A549 (cell line): ENCODE results near the gene DLGAP1. TPM values are rescaled to one million over a fixed set of nuclear protein-coding genes. Genes with fewer than 3 reads are reported as not detected.

Source experiments
- ATAC-seq, 2 experiments: fragments of 200-7000 bp in 1 of 2; fragments of >200 bp in 1 of 2; cut with Nextera tagmentation in 1 of 2; cut with Tn5 transposase in 1 of 2; 3 replicates each; pipeline versions ENCODE4 v1.8.0 to v1.9.1; 2018 to 2020; ENCODE audit warnings: mild to moderate bottlenecking in 1 of 2, moderate library complexity in 1 of 2
- CTCF ChIA-PET: fragments of 300-600 bp; sonication (Branson Sonifier 250); formaldehyde crosslinking; extraction: SDS; loops from one replicate; lab custom pipeline; 2021; ENCODE audit warnings: antibody characterized with exemption, inconsistent platforms; lab: Yijun Ruan, JAX
- POLR2A ChIA-PET: fragments of 350-600 bp; formaldehyde crosslinking; extraction: SDS; loops from one replicate; lab custom pipeline; 2021; ENCODE audit warnings: antibody characterized with exemption, inconsistent platforms; lab: Yijun Ruan, JAX
- DNase-seq, 2 experiments: peaks; one replicate each; pipeline versions ENCODE4 v3.0.0 to v3.0.0-alpha.2; 2011 to 2016; ENCODE audit warnings: low read depth in 1 of 2, low spot score in 1 of 2
- FAIRE-seq: peaks from 2 replicates; lab custom pipeline; 2011; peaks lifted over from hg19 to GRCh38; lab: Jason Lieb, UNC
- H3K27ac ChIP-seq, 2 experiments: fragments of >200 bp; sonication (Bioruptor Twin); formaldehyde crosslinking; 3 replicates each; pipeline ENCODE4 v1.5.1; 2016 to 2017
- H3K4me1 ChIP-seq: fragments of >200 bp; sonication (Bioruptor Twin); formaldehyde crosslinking; 3 replicates; pipeline ENCODE4 v1.6.1; 2016
- H3K4me2 ChIP-seq: fragments of >200 bp; sonication (Bioruptor Twin); formaldehyde crosslinking; 3 replicates; pipeline ENCODE4 v1.6.1; 2016
- H3K4me3 ChIP-seq: fragments of >200 bp; sonication (Bioruptor Twin); formaldehyde crosslinking; 3 replicates; pipeline ENCODE4 v1.5.1; 2016
- H3K9me3 ChIP-seq: fragments of >200 bp; sonication (Bioruptor Twin); formaldehyde crosslinking; 3 replicates; pipeline ENCODE4 v1.6.1; 2016
- BHLHE40 ChIP-seq: IDR thresholded peaks from 2 replicates; pipeline ENCODE4 v1.6.1; 2012; ENCODE audit warnings: low read depth, low read length, inconsistent platforms
- CBX8 ChIP-seq: fragments of 200-600 bp; sonication (generic); IDR thresholded peaks from 2 replicates; pipeline ENCODE4 v1.6.1; 2016
- CEBPB ChIP-seq, 2 experiments: fragments of >200 bp in 1 of 2; sonication (Bioruptor Twin) in 1 of 2; formaldehyde crosslinking in 1 of 2; IDR thresholded peaks; 2 replicates each; pipeline ENCODE4 v1.6.1; 2012 to 2016
- CHD2 ChIP-seq: fragments of 150-350 bp; IDR thresholded peaks from 2 replicates; pipeline ENCODE4 v1.6.1; 2014; ENCODE audit warnings: low read length; ENCODE audit not compliant: partially characterized antibody
- E2F6 ChIP-seq: IDR thresholded peaks from 2 replicates; pipeline ENCODE4 v1.6.1; 2012; ENCODE audit warnings: low read depth, borderline replicate concordance
- EHF ChIP-seq: fragments of 250-450 bp; sonication (Bioruptor Pico); IDR thresholded peaks from 2 replicates; pipeline ENCODE4 v1.5.0; 2020; ENCODE audit warnings: mild to moderate bottlenecking
- FOSB ChIP-seq: fragments of 250-450 bp; sonication (Bioruptor Pico); IDR thresholded peaks from 2 replicates; pipeline ENCODE4 v1.5.0; 2020; ENCODE audit warnings: mild to moderate bottlenecking, moderate library complexity
- HDAC2 ChIP-seq: fragments of 200-600 bp; sonication (generic); IDR thresholded peaks from 2 replicates; pipeline ENCODE4 v1.6.1; 2016
- HOXA7 ChIP-seq: fragments of 250-450 bp; sonication (Bioruptor Pico); IDR thresholded peaks from 2 replicates; pipeline ENCODE4 v1.5.0; 2020; ENCODE audit warnings: mild to moderate bottlenecking, moderate library complexity
- JUN ChIP-seq, 2 experiments: fragments of >200 bp; sonication (Bioruptor Twin); formaldehyde crosslinking; IDR thresholded peaks; 2 replicates in 1 of 2; 3 replicates in 1 of 2; pipeline ENCODE4 v1.6.1; 2016 to 2017
- JUNB ChIP-seq: fragments of >200 bp; sonication (Bioruptor Twin); formaldehyde crosslinking; IDR thresholded peaks from 2 replicates; pipeline ENCODE4 v1.6.1; 2016
- KDM5A ChIP-seq: fragments of 200-600 bp; sonication (generic); IDR thresholded peaks from 2 replicates; pipeline ENCODE4 v1.6.1; 2016; ENCODE audit warnings: antibody characterized with exemption, mild to moderate bottlenecking
- MAX ChIP-seq: IDR thresholded peaks from 2 replicates; pipeline ENCODE4 v1.6.1; 2012
- MAZ ChIP-seq: fragments of 150-350 bp; IDR thresholded peaks from 2 replicates; pipeline ENCODE4 v1.6.1; 2014; ENCODE audit warnings: antibody characterized with exemption, low read depth, low read length, borderline replicate concordance
- MYC ChIP-seq: IDR thresholded peaks from 2 replicates; pipeline ENCODE4 v1.6.1; 2012; ENCODE audit warnings: mild to moderate bottlenecking, inconsistent platforms, low read length, improper control_type of control experiment, borderline replicate concordance
- NFE2L2 ChIP-seq: fragments of 150-350 bp; conservative IDR thresholded peaks from 2 replicates; pipeline ENCODE4 v1.6.1; 2014; ENCODE audit warnings: low read length
- POLR2AphosphoS2 ChIP-seq: conservative IDR thresholded peaks from 2 replicates; pipeline ENCODE4 v1.6.1; 2012; ENCODE audit warnings: low read length, improper control_type of control experiment, inconsistent platforms
- RCOR1 ChIP-seq: fragments of 150-350 bp; IDR thresholded peaks from 2 replicates; pipeline ENCODE4 v1.6.1; 2014; ENCODE audit warnings: antibody characterized with exemption, low read length, low read depth
- REST ChIP-seq: fragments of 200-600 bp; sonication (generic); IDR thresholded peaks from 2 replicates; pipeline ENCODE4 v1.6.1; 2016; ENCODE audit warnings: antibody characterized with exemption, mild to moderate bottlenecking, moderate library complexity
- RNF2 ChIP-seq: fragments of 200-600 bp; sonication (generic); IDR thresholded peaks from 2 replicates; pipeline ENCODE4 v1.6.1; 2016; ENCODE audit warnings: low read depth, mild to moderate bottlenecking, antibody characterized with exemption, moderate library complexity, borderline replicate concordance
- TFCP2L1 ChIP-seq: fragments of 250-450 bp; sonication (Bioruptor Pico); IDR thresholded peaks from 2 replicates; pipeline ENCODE4 v1.5.0; 2021; ENCODE audit warnings: mild to moderate bottlenecking
- ZC3H11A ChIP-seq: fragments of 450-650 bp; IDR thresholded peaks from 2 replicates; pipeline ENCODE4 v1.6.1; 2014; ENCODE audit warnings: antibody characterized with exemption, mild to moderate bottlenecking
- WGBS: methylation state at CpG from one replicate; pipeline ENCODE4 v1.1.6; 2017; ENCODE audit errors: missing lambda C conversion rate; 5-methylcytosine and 5-hydroxymethylcytosine counted together
- polyA plus RNA-seq, 4 experiments: library from polyadenylated mRNA; depleted of rRNA in 3 of 4; stranded (reverse); fragments of >200 nt; fragmentation: RNase III in 1 of 4; extraction: RNeasy Plus Mini Kit Qiagen cat#74134 plus additional on column Dnase treatment in 1 of 4; gene quantifications; 2 replicates in 3 of 4; 3 replicates in 1 of 4; pipeline ENCODE4 v1.2.3, GENCODE V29; 2011 to 2017
- TF ChIP-seq, protein P1 (sequence below): fragments of 250-450 bp; sonication (Bioruptor Pico); IDR thresholded peaks from 2 replicates; pipeline ENCODE4 v1.5.0; 2020; ENCODE audit warnings: low read depth, mild to moderate bottlenecking, moderate library complexity
- TF ChIP-seq, protein P2 (sequence below): fragments of 250-450 bp; sonication (Bioruptor Pico); IDR thresholded peaks from 2 replicates; pipeline ENCODE4 v1.5.0; 2021; ENCODE audit warnings: mild to moderate bottlenecking, moderate library complexity, borderline replicate concordance

Gene DLGAP1
- polyA plus RNA-seq, 2 of the 4 experiments (the other 2 are of a cell fraction) = 0.04 to 0.12 TPM

DNA sequence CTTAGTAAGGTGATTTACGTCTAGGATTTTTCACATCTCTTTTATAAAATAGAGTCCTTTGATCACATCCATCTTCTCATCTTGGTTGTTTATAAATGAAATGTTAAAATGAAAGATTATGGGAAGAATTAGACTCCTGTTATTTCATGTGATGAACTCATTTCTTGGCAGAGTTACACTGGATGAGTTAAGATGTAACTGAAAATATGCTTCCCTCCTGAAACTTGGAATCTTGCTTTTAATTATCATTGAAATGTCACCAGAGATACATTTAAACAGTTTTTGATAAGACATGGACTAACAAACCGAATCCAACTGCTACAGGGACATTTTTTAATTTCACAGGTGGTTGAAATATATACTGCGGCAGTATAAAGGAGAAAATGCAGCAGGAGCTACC lies 274.0 kb downstream of the DLGAP1 start (continued):
- TF ChIP-seq REST (no peak), RCOR1 (no peak), FOSB (CRISPR knock-in tag) (no peak)
- TF ChIP-seq, protein P1, sequence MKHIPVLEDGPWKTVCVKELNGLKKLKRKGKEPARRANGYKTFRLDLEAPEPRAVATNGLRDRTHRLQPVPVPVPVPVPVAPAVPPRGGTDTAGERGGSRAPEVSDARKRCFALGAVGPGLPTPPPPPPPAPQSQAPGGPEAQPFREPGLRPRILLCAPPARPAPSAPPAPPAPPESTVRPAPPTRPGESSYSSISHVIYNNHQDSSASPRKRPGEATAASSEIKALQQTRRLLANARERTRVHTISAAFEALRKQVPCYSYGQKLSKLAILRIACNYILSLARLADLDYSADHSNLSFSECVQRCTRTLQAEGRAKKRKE (CRISPR knock-in tag) = no peak

- WGBS = 29% methylated on average over 6 of the region's 6 CpGs
- ATAC-seq (no peak), FAIRE-seq (no peak), DNase-seq (no peak)
- Histone ChIP-seq H3K4me1 (no peaks in the 10 kb centered on the region), H3K4me2 (no peak overlapping the region), H3K9me3 (no peaks in the 10 kb centered on the region), H3K4me3 (no peak overlapping the region), H3K27ac (no peak overlapping the region)
- no peak for TF ChIP-seq MAX
- TF ChIP-seq RNF2 = no peak
- TF ChIP-seq MAZ = no peak
- no peak for TF ChIP-seq REST
- no peak for TF ChIP-seq ZC3H11A
- no peak for TF ChIP-seq FOSB (CRISPR knock-in tag)
- TF ChIP-seq E2F6 = no peak
- TF ChIP-seq HOXA7 = no peak
- TF ChIP-seq JUN (IDR thresholded peaks at IDR 0.05) = no peak
- TF ChIP-seq CBX8 = no peak
- CTCF ChIA-PET = interaction anchor here (1.3 kb wide), 1 partner anchor 10 kb away, joined by 4 read pairs; no protein-coding TSS in a partner anchor
- POLR2A ChIA-PET = no interaction called here
Observed at GRCh38 chr18:4172196-4173100, 282.7 kb downstream of the DLGAP1 start.

DNA sequence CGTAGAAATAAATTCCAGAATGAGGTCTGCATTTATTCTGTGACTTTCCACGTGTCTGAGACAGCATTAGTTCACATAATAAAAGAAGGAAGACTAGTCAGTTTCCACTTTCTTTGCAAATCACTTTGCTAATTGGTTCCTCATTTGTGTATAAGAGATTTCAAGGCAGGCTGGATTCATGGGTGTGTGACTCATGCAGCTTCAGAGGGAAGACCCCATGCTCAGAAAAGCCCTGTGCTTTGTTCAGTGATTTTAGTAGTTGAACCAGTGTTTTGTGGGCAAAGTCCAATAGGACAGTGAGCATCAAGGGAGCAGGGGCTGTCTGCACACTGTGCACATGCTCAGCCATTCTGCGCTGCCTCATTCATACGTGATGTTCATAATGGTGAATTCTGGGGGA lies 297.8 kb downstream of the DLGAP1 start:
- no peak for FAIRE-seq
- POLR2A ChIA-PET = no interaction called here
- CTCF ChIA-PET = no interaction called here
- WGBS = 4% methylated on average over 4 of the region's 4 CpGs
- Histone ChIP-seq H3K4me2 (no peak overlapping the region), H3K9me3 (no peaks in the 10 kb centered on the region), H3K4me3 (no peak overlapping the region), H3K4me1 (no peaks in the 10 kb centered on the region), H3K27ac (no peak overlapping the region)
- no peak for DNase-seq
- ATAC-seq = no peak
- TF ChIP-seq EHF (CRISPR knock-in tag) (no peak), CHD2 (no peak), JUN (IDR thresholded peaks at IDR 0.05) (no peak), MYC (no peak), BHLHE40 (no peak), HOXA7 (no peak), CEBPB (IDR thresholded peaks at IDR 0.05) (no peak), POLR2AphosphoS2 (no peak), NFE2L2 (no peak), TFCP2L1 (no peak), JUNB (no peak), HDAC2 (no peak), KDM5A (no peak), ZC3H11A (no peak)
- TF ChIP-seq, protein P2, sequence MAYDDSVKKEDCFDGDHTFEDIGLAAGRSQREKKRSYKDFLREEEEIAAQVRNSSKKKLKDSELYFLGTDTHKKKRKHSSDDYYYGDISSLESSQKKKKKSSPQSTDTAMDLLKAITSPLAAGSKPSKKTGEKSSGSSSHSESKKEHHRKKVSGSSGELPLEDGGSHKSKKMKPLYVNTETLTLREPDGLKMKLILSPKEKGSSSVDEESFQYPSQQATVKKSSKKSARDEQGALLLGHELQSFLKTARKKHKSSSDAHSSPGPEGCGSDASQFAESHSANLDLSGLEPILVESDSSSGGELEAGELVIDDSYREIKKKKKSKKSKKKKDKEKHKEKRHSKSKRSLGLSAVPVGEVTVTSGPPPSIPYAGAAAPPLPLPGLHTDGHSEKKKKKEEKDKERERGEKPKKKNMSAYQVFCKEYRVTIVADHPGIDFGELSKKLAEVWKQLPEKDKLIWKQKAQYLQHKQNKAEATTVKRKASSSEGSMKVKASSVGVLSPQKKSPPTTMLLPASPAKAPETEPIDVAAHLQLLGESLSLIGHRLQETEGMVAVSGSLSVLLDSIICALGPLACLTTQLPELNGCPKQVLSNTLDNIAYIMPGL (CRISPR knock-in tag) = no peak
